K562 (cell line): ENCODE results near the gene BCR. TPM values are rescaled to one million over a fixed set of nuclear protein-coding genes. Genes with fewer than 3 reads are reported as not detected.

Experiments used
- CEBPZ ChIP-seq: fragments of 150-350 bp; IDR thresholded peaks from 2 replicates; pipeline ENCODE4 v1.6.1; 2014; ENCODE audit warnings: low read depth, mild to moderate bottlenecking, low read length, borderline replicate concordance
- ZNF592 ChIP-seq: fragments of 450-650 bp; IDR thresholded peaks from 2 replicates; pipeline ENCODE4 v1.6.1; 2017; ENCODE audit warnings: antibody characterized with exemption, mild to moderate bottlenecking
- polyA plus RNA-seq, 8 experiments: library from polyadenylated mRNA; depleted of rRNA in 4 of 8; stranded (reverse) in 5 of 8; unstranded in 3 of 8; fragments of >200 nt; fragmentation: Nextera tagmentation in 2 of 8; fragmentation: Illumina TruSeq in 1 of 8; extraction: Ambion mirVana in 2 of 8; extraction: Trizol in 1 of 8; gene quantifications; 2 replicates each; pipeline versions ENCODE4 v1.2.1 to v1.2.3, GENCODE V29; 2011 to 2014; ENCODE audit warnings: inconsistent platforms in 1 of 8, missing spikeins in 1 of 8
- total RNA-seq, 7 experiments: library from RNA; depleted of rRNA in 6 of 7; stranded (reverse); fragments of >200 nt in 6 of 7; fragmentation: Illumina TruSeq in 2 of 7; extraction: Trizol in 2 of 7; gene quantifications; 2 replicates each; pipeline versions ENCODE4 v1.2.1 to v1.2.3, GENCODE V29; 2011 to 2021; ENCODE audit warnings: low replicate concordance in 1 of 7
- TF ChIP-seq, protein P1 (sequence below): fragments of 150-350 bp; conservative IDR thresholded peaks from 2 replicates; pipeline ENCODE4 v1.6.1; 2014; ENCODE audit warnings: low read length

BCR gene
- total and polyA plus RNA-seq, 9 of the 15 experiments (the other 6 are each of a cell fraction or from before 2014, with no cell fraction given), result 0.41 to 150 (median 45.6) TPM

GRCh38 chr22:23281406-23282088 lies 101.2 kb downstream of the BCR start (continued):
- TF ChIP-seq ZNF592 (no peak), CEBPZ (peak; percentile 64)
- TF ChIP-seq, protein P1, sequence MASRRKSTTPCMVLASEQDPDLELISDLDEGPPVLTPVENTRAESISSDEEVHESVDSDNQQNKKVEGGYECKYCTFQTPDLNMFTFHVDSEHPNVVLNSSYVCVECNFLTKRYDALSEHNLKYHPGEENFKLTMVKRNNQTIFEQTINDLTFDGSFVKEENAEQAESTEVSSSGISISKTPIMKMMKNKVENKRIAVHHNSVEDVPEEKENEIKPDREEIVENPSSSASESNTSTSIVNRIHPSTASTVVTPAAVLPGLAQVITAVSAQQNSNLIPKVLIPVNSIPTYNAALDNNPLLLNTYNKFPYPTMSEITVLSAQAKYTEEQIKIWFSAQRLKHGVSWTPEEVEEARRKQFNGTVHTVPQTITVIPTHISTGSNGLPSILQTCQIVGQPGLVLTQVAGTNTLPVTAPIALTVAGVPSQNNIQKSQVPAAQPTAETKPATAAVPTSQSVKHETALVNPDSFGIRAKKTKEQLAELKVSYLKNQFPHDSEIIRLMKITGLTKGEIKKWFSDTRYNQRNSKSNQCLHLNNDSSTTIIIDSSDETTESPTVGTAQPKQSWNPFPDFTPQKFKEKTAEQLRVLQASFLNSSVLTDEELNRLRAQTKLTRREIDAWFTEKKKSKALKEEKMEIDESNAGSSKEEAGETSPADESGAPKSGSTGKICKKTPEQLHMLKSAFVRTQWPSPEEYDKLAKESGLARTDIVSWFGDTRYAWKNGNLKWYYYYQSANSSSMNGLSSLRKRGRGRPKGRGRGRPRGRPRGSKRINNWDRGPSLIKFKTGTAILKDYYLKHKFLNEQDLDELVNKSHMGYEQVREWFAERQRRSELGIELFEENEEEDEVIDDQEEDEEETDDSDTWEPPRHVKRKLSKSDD, result peak; percentile 97
